Effector memory CD4-positive, alpha-beta T cell (primary cell): Measurements from ENCODE around the gene KRT82.

Source experiments
- DNase-seq, 3 donors: peaks; one replicate each; pipeline ENCODE4 v3.0.0-alpha.2; 2020
- H3K27ac ChIP-seq: 2 replicates; pipeline ENCODE4 v1.7.0; 2013; ENCODE audit warnings: mild to moderate bottlenecking, low read length, moderate library complexity; ENCODE audit not compliant: insufficient read depth, poor library complexity, severe bottlenecking
- H3K27me3 ChIP-seq: replicated peaks from 2 replicates; pipeline ENCODE4 v1.7.0; 2013; ENCODE audit warnings: mild to moderate bottlenecking, low read length; ENCODE audit not compliant: insufficient read depth, control insufficient read depth, poor library complexity, severe bottlenecking
- H3K36me3 ChIP-seq: 2 replicates; pipeline ENCODE4 v1.7.0; 2013; ENCODE audit warnings: mild to moderate bottlenecking, low read length, moderate library complexity; ENCODE audit not compliant: control insufficient read depth, insufficient read depth
- H3K4me1 ChIP-seq: 2 replicates; pipeline ENCODE4 v1.7.0; 2013; ENCODE audit warnings: low read length, mild to moderate bottlenecking; ENCODE audit not compliant: control insufficient read depth, insufficient read depth, poor library complexity, severe bottlenecking
- H3K4me3 ChIP-seq: 2 replicates; pipeline ENCODE4 v1.7.0; 2013; ENCODE audit warnings: low read length, low read depth, mild to moderate bottlenecking; ENCODE audit not compliant: insufficient read depth, poor library complexity, severe bottlenecking
- H3K9me3 ChIP-seq: 2 replicates; pipeline ENCODE4 v1.7.0; 2013; ENCODE audit warnings: mild to moderate bottlenecking, low read length, moderate library complexity; ENCODE audit not compliant: control insufficient read depth

The KRT82 gene

GRCh38 chr12:52372216-52373154 is 33.6 kb downstream of the KRT82 start:
- DNase-seq, result no peak
- Histone ChIP-seq H3K9me3 (no peaks in the 10 kb centered on the region), H3K4me3 (no peak overlapping the region), H3K27ac (no peak overlapping the region), H3K4me1 (no peaks in the 10 kb centered on the region), H3K36me3 (no peaks in the 10 kb centered on the region), H3K27me3 (no peaks in the 10 kb centered on the region)

- H3K27ac ChIP-seq, result no peak overlapping the region
- no peak for DNase-seq
- no peaks in the 10 kb centered on the region for H3K4me1 ChIP-seq
These were observed 34.4 kb downstream of the KRT82 start for GRCh38 chr12:52371716-52372115.

GRCh38 chr12:52370926-52371608 is 35.1 kb downstream of the KRT82 start:
- Histone ChIP-seq H3K27me3 (no peaks in the 10 kb centered on the region), H3K27ac (no peak overlapping the region), H3K36me3 (no peaks in the 10 kb centered on the region), H3K9me3 (no peaks in the 10 kb centered on the region), H3K4me3 (no peak overlapping the region), H3K4me1 (no peaks in the 10 kb centered on the region)
- no peak for DNase-seq

More at GRCh38 chr12:52371716-52372115, 34.4 kb downstream of the KRT82 start:
- H3K27me3 ChIP-seq, result no peaks in the 10 kb centered on the region
- no peak overlapping the region for H3K4me3 ChIP-seq
- no peaks in the 10 kb centered on the region for H3K36me3 ChIP-seq
- no peaks in the 10 kb centered on the region for H3K9me3 ChIP-seq

DNA sequence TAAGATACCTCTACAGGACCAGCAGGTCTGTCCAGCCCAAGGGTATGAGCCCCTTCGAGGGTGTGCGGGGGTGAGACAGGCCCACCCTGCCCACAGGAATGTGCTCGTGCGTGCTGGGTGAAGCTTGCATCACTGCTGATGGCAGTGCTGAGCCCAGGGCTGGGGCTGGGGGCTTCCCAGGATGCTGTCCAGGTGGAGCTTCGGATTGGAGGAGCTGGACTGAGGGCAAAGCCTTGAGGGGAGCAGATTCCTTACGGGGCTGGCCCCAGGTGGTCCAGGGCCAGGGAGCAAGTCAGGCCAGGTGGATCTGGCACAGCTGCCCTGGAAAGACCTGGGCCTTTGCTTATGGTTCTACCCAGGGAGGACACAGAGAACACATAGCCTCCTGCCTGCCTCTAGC is 36.3 kb downstream of the KRT82 start:
- H3K4me3 ChIP-seq, result no peak overlapping the region
- no peak overlapping the region for H3K27ac ChIP-seq
- no peaks in the 10 kb centered on the region for H3K9me3 ChIP-seq
- H3K4me1 ChIP-seq, result no peaks in the 10 kb centered on the region
- H3K36me3 ChIP-seq, result no peaks in the 10 kb centered on the region
- H3K27me3 ChIP-seq, result no peaks in the 10 kb centered on the region
- no peak for DNase-seq

- Histone ChIP-seq H3K9me3 (no peaks in the 10 kb centered on the region), H3K27ac (no peak overlapping the region), H3K4me1 (no peaks in the 10 kb centered on the region), H3K36me3 (no peaks in the 10 kb centered on the region), H3K27me3 (no peaks in the 10 kb centered on the region), H3K4me3 (no peak overlapping the region)
- DNase-seq, result no peak
These were observed 36.9 kb downstream of the KRT82 start for GRCh38 chr12:52369211-52369610.

DNA sequence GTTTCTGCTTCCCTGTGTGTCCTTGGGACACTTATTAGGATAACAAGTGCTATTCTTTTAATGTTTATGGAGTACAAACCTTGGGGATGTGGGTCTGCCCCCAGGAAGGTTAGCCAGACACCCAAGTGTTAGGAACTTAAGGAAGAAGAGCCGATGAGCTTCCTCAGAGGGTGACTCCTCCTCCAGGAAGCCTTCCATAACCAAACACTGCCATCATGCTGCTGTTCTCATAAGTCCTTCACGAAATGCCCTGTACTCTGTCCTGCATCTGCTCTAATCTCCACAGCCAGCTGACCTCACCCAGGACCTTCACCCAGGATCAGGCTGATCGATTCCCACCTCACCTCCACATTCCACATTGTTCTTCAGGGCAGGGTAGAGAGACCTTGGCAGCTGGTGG is 37.6 kb downstream of the KRT82 start:
- no peaks in the 10 kb centered on the region for H3K9me3 ChIP-seq
- no peak for DNase-seq
- H3K4me1 ChIP-seq, result no peaks in the 10 kb centered on the region
- no peaks in the 10 kb centered on the region for H3K36me3 ChIP-seq
- no peak overlapping the region for H3K4me3 ChIP-seq
- no peak overlapping the region for H3K27ac ChIP-seq
- H3K27me3 ChIP-seq, result no peaks in the 10 kb centered on the region

DNA sequence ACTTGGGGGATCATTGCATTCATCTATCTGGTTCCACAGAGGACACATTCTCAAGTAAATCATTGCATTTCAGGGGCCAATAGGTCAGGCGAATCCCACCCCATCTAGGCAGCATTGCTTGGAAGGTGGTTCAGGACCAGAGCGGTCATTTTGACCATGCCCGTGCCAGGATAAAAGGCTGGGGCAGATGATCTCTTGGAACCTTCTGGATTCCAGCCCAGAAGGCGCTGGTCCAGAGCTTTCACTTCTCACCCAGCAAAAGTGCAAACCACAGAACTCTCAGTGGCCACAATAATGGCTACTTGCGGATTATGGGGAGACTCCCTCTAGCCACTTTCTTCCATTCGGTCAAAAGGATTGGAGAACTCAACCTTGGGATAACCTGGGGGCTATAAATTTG is 38.3 kb downstream of the KRT82 start:
- no peaks in the 10 kb centered on the region for H3K4me1 ChIP-seq
- no peak for DNase-seq
- no peaks in the 10 kb centered on the region for H3K27me3 ChIP-seq
- H3K36me3 ChIP-seq, result no peaks in the 10 kb centered on the region
- no peaks in the 10 kb centered on the region for H3K9me3 ChIP-seq
- H3K4me3 ChIP-seq, result no peak overlapping the region
- H3K27ac ChIP-seq, result no peak overlapping the region

- no peaks in the 10 kb centered on the region for H3K36me3 ChIP-seq
- H3K4me3 ChIP-seq, result no peak within 1 kb of the TSS
- no peak within 1 kb of the TSS for H3K27ac ChIP-seq
- H3K9me3 ChIP-seq, result no peaks in the 10 kb centered on the region
- H3K27me3 ChIP-seq, result no peaks in the 10 kb centered on the region
- DNase-seq, result no peak
- H3K4me1 ChIP-seq, result no peaks in the 10 kb centered on the region
These were observed 39.2 kb downstream of the KRT82 start, which contains the start of gene KRT85 for GRCh38 chr12:52366738-52367485. KRT85 (minus strand) TSS chr12:52367481; CDS start chr12:52367405, 76 bp downstream.

DNA sequence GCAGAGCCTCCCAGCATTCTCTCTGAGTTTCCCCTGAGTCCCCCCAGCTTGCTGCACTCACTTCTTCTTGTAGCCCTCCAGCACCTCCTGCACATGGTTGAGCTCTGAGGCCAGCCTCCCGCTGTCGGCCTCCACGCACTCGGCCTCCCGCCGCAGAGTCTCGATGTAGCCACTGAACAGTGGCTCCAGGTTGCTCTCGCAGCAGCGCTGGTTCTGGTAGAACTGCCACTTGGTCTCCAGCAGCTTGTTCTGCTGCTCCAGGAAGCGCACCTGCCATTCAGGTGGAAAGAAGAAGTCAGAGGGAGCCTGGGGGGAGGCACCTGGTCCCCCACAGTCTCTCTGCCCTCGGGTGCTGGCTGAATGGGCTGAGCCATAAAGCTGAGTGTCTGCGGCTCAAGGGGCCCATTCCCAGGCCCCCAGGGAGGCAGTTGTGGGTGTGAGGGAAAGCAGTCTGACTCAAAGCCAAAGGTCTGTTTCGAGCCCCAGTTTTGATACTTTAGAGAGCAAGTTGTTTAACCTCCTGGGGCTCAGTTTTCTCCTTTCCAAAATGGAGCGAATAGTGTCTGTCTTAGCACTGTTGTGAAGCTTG is 41.1 kb downstream of the KRT82 start:
- no peaks in the 10 kb centered on the region for H3K4me1 ChIP-seq
- H3K27me3 ChIP-seq, result no peaks in the 10 kb centered on the region
- no peaks in the 10 kb centered on the region for H3K36me3 ChIP-seq
- no peaks in the 10 kb centered on the region for H3K9me3 ChIP-seq
- DNase-seq, result no peak
- no peak overlapping the region for H3K27ac ChIP-seq
- no peak overlapping the region for H3K4me3 ChIP-seq
